Fibroblast of skin of right quadriceps (primary cell): ENCODE data around the gene EMP1.
A peak's percentile ranks its signal among the peaks of the same experiment; 100 is the strongest.

Experiments
- DNase-seq: peaks from one replicate; pipeline ENCODE4 v3.0.0-alpha.2; 2013

Gene EMP1

DNA sequence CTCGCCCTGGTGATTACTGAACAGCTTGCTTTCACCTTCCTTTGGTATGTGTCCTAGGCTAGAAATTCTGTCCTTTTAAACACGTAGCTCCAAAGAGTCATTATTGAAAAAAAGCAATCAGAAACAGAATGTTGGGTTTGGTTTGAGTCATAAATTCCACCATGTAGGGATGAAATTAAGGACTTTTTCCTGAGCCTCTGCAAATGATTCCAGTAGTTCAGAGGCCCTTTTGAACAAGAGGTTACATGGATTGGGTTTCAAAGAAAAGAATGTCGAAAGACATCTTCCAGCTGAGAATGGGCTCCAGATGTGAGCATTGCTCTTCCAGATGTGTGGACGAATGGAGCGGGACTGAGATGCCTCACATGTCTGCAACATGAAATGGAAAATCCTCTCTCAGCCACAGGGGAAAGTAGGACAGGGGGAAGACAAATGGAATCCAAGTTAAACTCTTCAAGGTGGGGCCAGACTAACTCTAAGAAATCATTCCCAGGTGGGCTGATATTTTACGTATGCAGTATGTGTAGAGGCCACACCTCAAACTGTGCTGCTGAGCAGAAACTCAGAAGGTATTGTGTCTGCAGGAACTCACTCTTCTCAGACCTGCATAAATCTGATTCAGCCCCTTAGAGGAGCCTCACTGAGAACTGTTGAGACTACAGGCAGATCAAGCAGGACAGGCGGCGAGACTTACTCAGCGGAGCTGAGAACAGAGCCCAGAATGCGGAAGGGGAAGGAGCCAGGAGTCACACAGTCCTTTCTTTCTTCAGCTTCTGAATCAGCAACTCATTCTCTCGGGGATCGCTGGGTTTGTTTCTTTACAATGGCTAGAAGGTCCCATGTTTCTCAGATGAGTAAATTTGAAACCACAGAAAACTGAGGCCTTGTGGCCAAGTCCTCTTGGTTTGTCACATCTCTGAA, 23.3 kb upstream of the EMP1 start:
- peak; percentile 94 for DNase-seq

DNA sequence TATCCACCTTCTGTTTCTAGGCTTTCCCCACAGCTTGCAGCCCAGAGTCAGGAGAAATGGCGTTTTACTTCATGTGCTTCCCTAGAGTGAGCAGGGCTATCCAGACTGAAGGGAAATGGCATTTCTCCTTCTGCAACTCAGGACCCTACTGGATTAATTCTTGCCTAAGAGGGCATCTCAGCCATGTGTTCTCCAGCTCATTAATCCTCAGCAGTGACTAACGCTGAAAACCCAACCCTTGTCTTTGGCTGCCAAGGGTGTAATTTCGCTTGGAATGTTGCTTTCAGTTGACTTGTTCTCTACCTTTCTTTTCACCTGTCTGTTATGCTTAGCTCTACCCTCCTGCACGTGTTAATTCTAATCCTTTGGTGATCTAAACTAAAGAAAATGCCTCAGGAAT, 21.0 kb upstream of the EMP1 start:
- peak; percentile 70 for DNase-seq

DNA sequence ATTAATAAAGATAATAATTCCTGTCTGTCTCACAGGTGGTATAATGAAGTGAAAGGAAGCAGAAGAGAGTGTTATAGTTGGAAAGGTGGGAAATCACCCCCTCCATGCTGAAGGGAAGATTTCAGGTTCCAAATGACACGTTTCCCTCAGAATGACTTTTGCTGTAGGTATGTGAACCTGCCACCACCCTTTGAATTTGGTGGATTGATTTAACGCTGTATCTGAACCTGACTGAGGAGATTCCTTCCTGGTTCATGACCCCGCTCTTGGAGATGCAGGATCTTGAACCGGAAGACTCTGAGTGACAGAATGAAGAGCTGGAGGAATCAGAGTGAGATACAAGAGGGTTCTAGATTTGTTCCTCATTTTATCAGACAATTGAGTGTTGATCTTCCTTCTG, 20.3 kb upstream of the EMP1 start:
- DNase-seq, result no peak

DNA sequence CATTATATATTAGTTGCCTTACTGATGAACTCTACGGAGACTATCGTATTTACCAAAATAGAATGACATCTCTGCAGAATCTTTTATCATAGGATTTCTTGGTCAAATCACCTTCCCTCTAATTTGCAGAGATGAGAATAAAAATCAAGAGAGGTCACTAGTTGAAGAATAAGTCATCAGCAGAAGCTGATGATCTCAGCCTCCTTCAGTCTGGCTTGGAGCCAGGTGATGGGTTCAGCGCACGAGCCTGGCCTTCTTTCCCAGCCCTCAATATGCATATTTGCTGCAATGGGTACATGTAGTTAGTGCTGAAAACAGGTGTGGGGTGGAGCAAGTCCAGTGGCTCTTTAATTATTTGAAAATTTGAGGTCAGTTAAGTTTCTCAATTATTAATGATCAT, 19.2 kb upstream of the EMP1 start:
- no peak for DNase-seq

DNA sequence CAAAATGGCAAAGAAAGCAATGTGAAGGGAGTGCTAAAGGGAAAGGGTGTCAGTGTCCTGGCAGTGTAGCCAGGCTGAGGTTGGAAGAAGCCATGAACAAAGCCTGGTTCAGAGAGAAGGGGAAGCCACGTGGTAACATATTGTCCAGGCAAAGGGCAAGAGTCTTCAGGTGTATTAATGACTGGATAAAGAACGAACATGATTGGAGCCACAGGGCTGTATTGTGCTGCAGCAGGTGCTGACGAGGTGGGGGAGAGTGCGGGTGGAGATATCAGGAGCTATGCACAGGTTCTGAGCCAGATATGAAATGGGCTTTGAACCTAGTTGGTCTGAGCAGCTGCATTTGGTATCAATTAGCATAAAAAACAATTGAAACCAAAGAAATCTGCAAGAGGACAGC, 18.6 kb upstream of the EMP1 start:
- no peak for DNase-seq

DNA sequence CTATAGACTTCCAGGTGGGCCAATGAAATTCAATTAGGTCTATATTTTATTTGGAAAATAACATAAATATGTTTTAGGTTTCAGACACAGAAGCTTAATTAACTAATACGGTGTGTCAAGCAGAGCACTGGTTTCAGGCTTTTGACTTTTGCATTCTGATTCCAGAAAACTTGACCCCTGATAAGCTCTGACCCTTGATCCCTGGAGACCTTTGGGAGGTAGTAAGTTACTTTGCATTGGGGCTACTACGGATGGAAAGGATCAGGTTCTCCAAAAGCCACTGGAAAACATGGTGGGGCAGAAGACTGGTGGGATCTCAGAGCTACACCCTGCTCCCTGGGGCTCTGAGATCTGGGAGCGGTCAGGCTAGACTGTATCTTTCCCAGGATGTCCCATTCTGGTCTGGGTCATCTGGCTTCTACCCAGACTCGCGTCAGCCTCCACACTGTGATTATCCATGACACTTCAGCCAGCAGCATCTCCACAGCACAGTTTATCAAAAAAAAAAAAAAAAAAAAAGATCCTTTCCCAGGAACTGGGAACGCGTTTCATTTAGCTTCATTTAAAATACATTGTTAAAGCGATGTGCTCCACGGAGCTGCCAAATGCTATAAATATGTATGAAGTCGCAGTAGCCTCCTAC, 17.8 kb upstream of the EMP1 start:
- DNase-seq, result no peak

DNA sequence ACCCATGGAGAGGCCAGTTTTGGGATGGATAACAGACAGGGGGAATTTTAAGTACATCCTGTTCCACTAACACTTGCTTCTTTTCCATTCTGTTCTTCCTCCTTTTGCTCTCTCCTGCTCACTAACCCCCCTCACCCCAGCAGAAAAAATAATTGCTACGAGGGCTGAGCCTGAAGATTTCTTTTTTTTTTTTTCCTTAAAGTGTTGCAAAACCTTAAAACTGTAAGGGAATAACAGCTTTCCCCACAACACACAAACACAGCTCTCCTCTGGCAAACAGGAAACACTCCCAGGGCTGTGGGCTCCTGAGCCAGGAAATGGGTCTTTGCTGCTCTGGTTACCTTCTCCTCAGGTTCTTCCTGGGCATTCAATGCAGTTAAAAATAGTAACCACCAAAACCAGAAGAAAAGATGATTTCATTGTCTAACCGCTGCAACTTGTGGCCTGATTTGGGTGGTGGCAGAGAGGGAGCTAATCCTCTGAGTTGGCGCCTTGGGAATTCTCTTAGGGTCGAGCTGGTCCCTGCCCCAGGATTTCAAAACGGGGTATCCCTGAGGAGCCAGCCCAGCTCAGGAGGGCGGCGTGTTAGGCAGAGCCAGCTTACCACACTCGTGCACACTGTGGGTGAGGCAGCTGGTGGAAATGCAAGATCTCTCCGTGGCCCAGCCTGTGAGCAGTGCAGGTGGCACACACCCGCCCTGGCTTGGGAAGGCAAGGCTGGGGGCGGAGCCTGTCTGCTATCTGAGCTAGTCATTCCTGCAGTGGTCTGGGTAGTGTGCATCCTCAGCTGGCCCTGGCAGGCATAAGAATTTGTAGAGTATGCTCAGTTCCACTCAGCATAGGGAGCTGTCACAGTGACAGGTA, 17.1 kb upstream of the EMP1 start:
- DNase-seq, result peak; percentile 41

DNA sequence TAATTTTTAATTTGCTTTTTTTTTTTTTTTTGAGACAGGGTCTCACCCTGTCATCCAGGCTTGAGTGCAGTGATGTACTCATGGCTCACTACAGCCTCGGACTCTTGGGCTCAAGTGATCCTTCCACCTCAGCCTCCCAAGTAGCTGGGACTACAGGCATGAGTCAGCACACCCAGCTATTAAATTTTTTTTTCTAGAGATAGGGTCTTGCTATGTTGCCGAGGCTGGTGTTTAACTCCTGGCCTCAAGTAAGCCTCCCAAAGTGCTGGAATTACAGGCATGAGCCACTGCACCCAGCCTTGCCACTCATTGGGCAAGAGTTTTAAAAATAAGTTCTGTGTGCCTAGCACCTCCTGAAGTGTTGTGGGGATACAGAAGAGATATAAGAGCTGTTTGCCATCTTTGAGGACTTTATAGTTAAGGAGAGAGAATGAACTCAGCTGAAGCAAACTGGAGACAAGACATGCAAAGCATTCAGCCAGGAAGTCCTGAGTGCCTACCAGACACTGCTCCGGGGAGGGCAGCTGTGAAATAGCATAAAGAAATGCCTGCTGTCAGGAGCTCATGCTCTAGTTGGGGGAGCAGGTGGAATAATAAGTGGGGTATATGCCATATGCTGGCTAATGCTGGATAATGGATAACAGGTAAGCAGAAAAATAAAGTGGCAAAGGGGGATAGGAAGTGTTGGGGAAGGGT, 15.0 kb upstream of the EMP1 start:
- no peak for DNase-seq

DNA sequence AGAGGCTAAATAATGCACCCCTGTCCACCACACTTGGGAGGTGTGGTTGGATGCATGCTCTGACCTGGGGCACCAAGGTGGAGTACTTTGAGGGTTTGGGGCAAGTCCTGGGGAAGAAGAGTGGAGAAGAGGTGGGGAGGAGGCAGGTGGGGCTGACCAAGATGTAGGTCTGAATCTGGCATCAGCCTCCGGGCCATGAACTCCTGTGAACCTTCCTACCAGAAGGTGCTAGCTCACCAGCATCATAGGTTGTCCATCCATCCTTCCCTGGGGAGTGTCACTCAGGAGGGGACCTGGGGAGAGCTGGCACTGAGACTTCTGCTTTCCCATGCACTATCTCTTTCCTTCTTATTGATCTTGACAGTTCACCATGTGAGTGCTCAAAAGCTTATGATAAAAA, 13.6 kb upstream of the EMP1 start:
- no peak for DNase-seq

DNA sequence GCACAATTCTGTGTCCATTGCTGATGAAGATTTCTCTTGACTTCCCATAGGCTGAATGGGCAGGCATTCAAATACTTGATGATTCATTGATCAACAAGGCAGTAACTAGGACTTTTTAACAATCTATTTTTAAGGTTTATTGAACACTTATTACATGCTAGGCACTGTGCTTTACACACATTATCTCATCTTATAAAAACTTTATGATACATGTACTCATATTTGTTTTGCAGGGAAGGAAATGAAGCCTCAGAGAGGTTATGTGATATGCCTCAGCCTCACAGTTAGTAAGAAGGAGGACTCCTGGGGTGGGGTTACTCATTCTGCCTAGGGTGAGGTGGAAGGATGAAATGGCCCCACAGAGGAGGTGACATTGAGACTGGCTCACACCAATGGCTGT, 12.9 kb upstream of the EMP1 start:
- no peak for DNase-seq

DNA sequence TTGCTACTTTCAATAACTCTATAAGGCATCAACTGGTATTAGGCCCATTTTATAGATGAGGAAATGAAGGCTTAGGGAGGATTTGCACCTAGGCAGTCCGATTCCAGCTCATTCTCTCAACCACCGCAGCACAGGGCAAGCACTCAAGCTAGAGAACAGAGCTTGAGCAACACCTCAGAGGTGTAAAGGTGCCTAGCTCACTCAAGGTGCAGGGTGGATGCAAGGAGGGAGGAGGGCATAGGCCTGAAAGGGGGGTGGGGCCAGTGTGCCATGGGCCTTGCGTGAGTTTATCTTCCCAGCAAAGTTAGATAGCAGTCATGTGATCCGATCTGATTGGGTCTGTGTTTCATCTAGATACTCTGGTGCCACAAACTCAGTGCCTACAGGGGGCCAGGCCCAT, 10.2 kb upstream of the EMP1 start:
- DNase-seq, result no peak

DNA sequence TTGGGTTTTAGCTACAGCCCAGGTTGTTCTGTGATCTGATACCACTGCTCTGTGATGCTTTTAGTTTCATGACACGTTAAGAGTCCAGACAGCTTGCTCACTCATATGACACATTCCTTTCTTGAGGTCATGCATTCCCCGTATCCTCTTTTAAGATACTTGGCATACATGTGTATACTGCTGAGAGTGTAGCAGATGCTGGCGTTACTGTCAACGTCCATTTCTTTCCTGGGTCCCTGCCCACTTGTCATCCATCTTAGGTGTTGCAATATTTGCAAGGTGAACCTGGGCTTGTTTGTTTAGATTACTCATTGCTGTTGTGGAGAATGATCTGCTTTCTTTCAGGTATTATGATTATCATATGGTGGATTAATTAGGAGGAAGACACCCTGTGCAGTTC, 9.1 kb upstream of the EMP1 start:
- peak; percentile 83 for DNase-seq

DNA sequence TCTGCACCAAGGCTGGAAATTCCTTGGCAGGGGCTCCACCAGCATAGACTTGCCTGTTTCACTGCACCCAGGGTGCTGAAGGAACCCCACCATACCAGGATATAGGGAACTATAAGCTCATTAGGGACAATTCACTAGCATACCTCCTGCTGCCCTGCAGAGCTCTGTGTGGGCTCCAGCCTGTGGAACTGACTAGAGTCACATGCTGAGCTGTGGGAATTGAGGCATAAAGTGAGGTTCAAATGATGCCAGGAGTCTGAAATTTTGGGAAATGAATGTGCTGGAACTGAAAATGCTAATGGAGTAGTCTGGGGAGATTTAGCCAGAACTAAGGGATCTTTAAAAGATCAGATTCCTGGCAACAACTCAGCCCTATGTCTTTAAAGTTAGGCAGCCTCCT, 7.3 kb upstream of the EMP1 start:
- DNase-seq, result no peak

DNA sequence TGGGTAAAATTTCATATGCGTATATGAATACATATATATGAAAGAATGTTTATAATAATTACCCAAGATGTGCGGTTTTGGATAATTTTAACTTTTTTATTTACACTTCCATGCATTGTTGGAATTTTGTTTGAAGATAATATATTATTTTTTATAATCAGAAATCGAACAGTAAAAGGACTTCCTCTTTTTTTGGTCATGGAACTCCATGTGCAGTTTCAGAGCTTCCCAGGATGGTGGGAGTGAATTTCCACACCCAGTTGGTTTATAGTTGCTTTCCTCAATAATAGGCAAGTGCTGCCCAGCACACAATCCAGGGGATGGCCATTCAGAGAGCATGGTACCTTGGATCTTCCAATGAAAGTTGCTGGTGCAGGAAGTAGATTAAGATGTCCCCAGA, 6.3 kb upstream of the EMP1 start:
- DNase-seq, result no peak

DNA sequence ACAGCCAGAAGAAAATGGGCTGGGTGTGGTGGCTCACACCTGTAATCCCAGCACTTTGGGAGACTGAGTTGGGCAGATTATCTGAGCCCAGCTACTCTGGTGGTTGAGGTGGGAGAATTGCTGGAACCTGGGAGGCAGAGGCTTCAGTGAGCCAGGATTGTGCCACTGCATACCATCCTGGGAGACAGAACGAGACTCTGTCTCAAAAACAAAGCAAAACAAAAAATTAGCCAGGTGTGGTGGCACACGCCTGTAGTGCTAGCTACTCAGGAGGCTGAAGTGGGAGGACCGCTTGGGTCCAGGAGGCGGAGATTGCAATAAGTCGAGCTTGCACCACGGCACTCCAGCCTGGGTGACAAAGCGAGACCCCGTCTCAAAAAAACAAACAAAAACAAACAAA, 3.8 kb upstream of the EMP1 start:
- no peak for DNase-seq

DNA sequence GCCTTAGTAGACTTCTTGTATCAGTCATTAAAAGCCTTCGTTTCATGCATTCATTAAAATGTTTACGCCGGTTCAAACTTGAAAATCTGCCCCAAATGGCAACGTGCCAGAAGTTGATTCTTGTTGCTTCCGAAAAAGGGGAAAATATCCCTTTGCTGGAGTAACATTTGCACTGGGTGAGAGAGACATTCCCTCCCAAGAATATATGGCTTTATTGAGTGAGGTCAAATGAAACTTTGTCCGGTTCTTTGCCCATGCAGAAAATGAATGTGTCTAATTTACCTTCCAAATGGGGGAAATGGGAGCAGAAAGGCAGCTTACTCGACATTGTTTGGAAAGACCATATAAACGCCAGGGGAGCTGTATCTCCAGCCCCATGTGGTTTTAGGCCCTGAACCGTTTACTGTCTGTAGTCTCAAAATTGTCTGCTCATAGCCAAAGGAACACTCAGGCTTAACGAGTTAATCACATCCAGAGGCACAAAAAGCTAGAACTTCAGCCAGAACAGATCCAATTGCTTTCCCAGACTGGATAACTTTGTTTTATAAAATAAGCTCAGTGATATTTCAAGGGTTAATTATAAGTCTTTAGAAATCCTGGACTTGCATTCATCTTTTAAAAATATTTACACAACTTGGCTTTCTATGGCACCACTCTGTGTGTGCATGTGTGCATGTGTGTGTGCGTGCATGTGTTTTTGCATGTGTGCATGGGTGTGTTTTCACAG, 2.9 kb upstream of the EMP1 start:
- DNase-seq, result peak; percentile 52

DNA sequence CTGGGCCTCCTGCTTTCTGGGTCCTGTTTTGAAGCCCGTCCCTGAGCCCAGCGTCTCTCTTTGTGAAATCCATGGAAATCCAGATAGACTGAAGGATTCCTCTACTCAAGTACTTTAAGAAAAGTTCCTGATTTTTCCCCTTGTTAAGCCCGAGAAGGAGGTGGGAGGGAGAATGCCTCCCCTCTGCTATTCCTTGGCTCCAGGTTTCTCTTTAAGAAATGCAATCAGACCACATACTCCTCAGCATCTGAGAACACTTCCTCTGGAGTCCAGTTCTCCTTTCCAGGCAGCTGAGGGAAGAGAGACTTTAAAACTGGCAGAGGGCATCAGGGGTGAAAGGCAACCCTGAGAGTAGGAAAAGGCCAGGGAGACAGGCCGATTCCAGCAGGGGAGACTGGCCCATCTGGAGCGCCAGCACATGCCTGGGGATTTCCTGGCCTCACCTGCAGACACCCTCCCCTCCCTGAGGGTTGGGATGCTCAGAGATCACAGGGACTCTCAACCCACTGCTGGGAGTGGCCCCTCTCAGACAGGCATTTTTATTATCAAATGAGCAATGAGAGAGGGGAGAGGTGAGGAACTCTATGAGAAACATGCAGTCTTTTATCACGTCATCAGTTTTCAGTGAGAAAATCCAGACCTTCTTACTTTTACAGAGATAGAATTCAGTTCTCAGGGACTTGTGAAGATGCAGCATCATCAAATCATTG, 2.0 kb upstream of the EMP1 start:
- peak; percentile 63 for DNase-seq

DNA sequence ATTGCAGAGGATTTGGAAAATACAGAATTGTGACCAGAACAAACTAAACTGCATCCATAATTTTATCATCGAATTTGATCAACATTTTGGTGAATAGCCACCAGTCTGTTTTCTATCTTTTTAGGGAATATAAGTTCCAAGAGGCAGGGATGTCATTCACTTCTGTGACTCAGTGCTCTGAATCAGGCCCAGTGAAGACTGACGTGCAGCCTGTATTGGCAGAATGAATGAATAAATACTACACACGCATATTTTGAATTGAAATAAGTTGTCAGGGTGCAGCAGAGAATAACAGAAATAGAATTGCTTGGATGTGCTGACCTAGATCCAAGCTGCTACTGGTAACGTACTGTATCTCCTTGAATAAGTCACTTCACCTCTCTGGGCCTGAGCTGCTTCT, 1.3 kb upstream of the EMP1 start:
- DNase-seq, result peak; percentile 53

DNA sequence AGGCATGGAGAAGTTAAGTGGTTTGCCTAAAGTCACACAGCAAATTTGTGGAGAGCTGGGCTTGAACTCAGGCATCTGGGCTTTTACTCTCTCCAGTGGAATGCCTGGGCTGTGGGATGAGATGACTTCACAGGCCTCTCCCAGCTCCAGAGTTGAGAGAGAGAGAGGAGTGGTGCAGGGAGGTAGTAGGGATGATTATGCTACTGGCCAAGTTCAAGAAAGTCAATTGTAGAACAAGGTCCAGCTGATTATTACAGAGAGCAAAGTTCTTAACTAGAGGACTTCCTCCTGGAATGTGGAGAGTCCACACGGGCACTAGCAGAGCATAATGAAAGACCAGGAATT, 769 bp upstream of the EMP1 start:
- peak; percentile 62 for DNase-seq

DNA sequence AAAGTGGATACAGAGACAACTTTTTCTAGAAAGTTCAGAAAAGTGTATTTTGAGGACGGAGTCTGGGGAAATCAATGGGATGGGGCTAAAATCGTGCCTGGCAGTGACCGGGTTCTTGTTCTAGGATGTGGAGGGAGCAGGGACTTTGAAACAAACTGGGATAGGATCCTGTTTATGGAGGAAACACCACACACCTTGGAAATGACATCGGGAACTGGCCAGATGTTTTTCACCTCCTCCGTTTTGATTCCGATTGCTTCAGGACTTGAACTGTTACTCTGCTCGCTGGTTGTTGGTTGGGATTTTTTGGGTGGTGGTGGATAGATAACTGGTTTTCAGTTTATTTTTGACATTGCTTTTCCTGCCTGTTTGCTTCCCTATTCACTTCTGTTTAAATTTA, 506 bp downstream of the EMP1 start:
- DNase-seq, result no peak

DNA sequence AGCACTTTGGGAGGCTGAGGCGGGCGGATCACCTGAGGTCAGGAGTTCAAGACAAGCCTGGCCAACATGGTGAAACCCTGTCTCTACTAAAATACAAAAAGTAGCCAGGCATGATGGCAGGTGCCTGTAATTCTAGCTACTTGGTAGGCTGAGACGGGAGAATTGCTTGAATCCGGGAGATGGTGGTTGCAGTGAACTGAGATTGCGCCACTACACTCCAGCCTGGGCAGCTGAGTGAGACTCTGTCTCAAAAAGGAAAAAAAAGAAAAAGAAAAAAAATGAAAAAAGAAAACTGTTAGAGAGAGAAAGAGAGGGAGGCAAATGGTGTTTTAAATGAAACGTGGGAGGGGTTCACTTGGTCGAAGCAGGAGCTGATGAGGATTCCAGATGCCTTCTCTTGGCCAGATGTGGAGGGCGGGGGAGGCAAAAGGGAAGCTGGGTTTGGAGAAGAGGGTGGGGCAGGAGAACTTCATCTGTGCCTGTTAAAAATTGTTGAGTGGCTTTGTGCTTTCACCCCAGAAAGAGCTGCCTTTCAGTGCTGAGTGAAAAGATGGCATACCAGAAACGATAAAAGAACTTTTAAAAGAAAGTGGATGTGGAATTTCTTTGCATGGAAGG, 1.1 kb downstream of the EMP1 start:
- peak; percentile 40 for DNase-seq
